NCI-H2227 (cell line): ENCODE measurements around the gene FLRT1.

Source experiments
- DNase-seq: peaks from one replicate; lab custom pipeline; 2025; ENCODE audit not compliant: unreplicated experiment; lab: John Stamatoyannopoulos, UW

The FLRT1 gene

DNA sequence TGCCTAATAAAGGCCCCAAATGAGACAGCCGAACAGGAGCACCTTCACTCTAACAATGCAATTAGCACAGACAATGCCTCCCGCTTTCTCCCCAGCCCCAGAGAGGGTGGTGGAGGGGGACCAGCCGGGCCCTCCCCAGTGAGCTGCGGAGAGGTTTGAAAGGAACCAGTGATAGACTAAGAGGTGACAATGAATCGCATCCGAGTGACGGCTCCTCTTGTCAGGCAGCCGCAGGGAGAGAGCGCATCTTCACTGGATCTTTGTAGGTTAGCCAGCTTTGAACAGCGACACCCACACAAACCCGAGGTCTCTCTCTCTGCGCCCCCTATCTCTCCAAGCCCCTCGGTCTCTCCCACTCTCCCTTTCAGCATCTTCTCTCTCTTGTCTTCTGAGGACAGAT is 28.0 kb downstream of the FLRT1 start:
- peak; percentile 46 for DNase-seq

DNA sequence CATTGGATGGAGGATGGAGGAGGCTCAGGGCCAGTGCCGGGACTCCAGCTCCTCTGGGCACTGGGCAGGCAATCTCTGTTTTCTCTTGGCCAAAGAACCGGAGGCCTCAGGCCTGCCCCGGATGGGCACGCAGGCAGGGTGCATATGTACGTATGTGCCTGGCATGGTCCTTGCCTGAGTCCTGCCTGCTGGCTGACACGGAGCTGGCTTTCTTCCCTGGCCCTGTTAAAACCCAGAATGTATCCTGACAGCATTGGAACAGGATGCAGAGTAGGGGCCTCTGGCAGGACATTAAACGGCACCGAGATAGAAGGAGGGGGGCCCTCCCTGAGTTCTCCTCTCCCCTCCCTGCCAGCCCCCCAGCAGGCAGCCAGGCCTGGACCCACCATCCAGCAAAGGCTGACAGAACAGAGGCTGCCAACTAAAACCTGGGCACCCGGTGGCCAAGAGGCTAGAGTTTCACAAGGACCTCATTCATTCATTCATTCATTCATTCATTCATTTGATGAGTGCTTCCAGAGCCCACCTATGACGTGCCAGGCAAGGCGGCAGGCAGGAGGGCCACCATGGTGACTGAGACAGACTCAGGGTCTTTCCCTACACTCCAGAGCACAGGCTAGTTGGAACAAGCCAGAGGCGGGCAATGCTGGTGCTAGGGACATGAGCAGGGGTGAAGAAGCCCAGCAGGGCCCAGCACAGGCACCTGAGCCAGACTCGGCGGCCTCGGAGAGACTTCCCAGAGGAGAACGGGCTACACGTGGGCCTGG is 28.8 kb downstream of the FLRT1 start:
- no peak for DNase-seq

DNA sequence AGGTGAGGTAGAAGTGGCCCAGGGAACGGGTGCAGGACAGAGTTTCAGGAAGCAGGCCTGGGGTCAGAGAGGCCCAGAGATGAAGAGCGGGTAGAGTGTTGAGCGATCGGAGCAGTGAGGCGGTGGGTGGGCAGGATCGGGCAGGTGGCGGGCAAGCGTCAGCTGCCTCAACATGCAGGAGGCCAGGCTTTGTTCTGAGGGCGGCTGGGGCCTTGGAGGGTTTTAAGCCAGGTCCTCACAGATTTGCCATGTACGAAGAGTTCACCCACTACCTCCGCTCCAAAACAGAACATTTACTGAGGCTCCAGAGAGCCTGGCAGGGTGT is 29.4 kb downstream of the FLRT1 start:
- DNase-seq: no peak

DNA sequence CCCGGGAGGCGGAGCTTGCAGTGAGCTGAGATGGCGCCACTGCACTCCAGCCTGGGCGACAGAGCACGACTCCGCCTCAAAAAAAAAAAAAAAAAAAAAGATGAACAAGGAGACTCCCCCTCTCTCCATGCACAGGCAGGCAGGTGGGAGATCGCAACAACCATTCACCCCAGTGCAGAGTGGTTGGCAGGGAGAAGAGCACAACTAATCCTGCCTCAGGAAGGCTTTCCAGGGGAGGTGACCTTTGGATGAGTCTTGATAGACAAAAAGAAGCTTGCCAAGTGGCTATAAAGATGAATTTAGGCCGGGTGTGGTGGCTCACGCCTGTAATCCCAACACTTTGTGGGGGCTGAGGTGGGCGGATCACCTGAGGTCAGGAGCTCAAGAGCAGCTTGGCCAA is 30.0 kb downstream of the FLRT1 start:
- DNase-seq: no peak

DNA sequence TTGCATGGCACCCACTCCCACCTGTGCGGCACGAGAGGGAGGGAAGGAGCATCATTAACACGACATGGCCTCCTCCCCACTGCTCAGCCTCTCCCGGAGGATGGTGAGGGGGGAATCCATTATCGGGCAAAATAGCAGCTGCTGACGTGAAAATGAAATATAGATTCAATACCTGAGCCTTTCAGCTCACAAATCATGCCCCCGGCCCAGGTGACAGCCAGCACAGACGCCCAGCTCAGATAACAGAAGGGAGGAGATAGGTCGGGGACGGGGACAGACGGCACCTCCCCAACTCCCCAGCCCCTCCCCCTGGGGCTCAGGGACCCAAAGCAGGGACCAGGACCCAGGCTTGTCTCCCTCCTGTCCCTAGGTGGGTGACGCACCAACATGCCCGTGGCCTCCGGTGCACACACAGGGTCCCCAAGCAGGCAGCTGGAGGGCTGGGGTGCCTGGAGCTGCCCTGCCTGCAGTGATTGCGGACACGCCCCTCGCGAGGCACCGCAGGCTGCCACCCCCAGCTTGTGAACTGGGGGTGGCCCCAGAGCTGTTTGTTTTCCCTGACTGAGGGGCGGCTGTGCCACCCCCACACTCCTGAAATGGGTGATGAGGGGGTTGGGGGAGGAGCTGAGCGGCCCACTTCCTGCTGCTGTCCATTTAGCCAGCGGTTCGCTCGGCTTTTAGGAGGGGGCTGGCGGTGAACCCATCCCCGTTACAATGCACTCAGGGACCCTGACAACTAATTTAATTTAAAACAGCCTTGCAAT is 31.7 kb downstream of the FLRT1 start:
- DNase-seq: peak; percentile 51

DNA sequence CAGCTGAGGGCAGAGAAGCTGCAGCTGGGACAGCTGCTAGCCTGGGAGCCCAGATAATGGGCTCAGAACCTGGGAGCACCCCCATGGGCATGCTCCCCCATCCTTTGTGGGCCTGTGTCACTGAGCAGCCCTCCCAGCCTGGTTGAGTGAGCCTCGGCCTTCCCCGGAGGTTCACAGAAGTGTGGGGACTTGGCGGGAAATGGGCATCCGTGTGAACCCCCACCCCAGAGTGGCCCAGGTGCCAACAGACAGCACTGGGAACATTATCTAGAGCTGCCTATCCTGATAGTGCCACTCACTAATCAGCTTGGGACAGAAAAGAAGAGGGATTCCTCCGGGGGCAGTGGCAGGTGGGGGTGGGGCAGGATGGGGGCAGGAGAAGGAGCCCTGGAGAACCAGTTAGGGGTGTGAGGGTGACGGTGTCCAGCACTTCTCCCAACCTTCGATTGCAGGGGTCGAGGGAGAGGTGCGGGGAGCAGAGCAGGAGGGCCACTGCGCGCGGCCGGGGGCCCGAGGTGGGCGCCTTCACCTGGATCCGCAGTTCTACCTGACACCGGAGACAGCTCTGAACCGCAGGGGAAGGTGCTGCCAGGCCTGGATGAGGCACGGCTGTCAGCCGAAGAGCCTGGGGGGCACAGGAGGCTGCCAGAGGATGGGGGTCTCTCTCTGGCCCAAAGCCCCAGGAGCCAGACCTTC is 33.1 kb downstream of the FLRT1 start:
- no peak for DNase-seq

DNA sequence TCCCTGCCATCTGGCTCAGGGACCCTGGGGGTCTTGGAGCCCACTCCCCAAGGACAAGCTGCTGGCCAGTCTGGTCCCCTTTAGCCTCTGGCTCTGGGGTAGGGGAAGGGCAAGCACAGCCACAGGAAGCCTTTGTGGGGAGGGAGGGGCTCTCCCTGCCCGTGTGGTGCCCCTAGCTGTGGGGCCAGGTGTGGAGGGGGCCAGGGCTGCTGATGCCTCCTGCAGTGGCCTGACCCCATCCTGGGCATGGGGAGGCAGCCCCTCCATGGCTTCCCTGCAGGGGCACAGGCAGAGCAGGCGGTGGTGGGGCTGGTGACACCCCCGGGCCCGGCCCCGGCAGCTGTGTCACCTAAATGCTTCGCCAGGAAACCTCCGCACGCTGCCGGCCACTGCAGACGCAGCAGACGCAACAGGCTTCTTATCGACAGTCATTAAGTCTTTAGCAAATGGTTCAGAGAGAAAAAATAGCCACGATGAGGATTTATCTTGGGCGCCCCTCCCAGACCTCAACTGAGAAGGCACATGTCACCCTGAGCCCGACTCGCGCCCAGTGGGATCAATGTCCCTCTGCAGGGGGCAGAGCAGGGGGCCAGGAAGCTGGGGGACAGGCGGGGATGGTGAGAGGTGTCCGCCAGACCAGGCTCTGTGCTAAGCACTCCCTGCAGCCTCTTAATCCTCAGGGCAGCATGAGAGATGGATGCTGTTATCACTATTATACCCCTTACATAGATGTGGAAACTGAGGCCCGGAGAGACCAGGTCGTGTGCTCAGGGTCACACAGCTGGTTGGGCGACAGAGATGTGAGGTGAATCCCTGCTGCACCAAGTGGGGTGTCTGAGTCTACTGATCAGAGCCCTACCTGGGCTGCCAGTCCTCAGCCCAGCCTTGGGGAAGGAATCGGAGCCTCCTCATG is 33.9 kb downstream of the FLRT1 start:
- peak; percentile 48 for DNase-seq

DNA sequence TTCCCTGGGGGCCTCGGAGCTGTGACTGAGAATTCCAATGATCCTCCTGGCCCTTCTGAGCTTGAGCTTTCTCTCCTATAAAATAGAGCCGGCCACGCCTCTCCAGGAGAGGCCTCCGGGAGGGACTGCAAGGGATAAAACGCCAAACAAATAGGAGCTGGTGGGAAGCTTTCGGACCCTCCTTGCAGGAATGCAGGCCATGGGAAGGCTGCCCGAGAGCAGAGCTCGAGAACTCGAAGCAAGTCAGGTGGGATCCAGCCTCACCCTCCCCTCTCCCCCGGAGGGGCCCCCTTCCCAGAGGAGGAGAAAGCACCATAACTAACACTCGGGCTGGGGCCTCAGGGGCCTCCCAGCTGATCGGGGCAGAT is 34.6 kb downstream of the FLRT1 start:
- peak; percentile 38 for DNase-seq

DNA sequence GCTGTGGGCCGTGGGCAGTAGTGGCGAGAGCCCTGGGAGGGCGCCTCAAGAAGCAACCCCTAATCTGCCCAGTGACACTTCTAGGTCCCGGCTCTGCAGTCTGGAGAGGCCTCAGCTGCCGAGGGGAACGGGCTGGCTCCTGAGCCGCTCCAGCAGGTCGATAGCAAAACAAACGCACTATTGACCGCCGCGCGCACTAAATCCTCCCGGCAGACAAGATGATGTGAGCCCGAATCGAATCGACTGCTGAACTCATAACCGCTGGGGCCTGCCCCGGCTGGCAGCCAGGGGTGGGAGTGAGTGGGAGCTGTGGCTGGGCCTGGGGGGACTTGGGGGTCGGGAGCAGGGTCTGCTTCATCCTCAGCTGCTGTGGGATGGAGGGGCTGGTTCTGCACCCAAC is 36.1 kb downstream of the FLRT1 start:
- DNase-seq: peak; percentile 47

DNA sequence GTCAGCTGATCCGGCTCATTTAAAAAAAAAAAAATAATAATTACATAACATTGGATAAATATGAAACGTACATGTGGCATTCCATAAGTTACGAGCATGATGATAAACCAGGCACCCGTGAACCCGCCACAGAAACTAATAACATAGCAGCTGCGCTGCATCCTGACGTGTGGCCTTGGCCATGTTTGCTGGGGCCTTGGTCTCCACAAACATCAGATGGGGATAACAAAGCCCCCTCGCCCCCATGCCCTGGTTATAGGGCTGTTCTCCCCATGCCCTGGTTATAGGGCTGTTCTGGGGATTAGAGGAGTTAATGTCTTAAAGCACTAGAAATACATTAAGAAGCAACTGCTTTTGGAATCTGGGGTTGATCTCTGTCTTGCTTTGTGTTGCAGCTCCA is 36.7 kb downstream of the FLRT1 start:
- no peak for DNase-seq

DNA sequence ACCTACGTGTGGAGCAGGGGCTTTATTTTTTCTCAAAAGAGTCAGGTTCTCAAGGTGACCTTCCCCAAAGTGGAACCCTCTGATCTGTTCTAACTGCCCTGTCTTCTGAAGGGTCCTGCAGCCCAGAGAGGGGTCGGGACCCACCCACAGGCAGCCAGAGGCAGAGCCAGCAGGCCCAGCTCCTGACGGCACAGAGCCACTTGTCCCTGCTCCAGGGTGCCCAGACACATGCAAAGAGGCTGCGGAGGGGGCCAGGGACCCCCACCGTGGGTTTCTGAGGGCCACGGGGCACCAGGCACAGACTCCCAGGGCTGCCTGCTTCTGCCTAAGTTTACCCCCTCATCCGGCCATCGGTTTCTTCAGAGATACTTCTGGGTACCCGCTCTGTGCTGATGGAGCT is 37.1 kb downstream of the FLRT1 start:
- DNase-seq: no peak

DNA sequence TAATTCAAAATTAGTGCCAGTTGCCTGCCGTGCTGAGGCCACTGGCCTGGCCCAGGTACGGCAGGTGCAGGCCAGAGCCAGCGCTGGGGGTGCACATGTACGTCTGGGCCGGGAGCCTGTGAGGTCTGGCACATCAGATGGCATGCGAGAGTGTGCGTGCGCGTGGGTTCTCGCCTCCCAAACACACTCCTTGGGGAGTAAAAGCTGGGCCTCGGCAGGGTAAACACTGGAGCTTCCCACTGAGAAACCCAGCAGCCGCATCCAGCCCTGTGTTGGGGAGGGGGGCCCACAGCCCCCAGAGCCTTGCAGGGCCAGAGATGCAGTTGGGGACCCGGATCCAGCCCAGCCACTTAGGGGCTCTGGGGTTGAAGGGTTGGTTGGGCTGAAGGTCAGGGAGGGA is 37.8 kb downstream of the FLRT1 start:
- no peak for DNase-seq

DNA sequence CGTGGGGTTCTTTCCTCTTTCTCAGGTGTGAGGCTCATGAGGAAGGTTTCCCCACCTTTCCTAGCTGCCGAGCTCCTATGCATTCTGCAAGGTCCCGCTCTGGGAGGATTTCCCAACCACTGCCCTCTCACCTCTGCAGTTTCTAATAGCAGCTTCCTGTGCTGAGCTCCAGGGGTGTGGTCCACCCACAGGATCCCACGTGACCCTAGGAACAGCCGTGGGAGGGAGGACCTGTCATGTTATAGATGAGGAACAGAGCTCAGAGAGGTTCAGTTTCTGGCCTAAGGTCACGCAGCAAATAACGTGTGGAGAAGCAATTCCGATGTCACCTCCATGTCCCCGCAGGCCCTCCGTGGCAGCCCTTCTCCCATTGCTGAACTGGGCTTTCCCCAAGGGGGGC is 38.5 kb downstream of the FLRT1 start:
- no peak for DNase-seq

DNA sequence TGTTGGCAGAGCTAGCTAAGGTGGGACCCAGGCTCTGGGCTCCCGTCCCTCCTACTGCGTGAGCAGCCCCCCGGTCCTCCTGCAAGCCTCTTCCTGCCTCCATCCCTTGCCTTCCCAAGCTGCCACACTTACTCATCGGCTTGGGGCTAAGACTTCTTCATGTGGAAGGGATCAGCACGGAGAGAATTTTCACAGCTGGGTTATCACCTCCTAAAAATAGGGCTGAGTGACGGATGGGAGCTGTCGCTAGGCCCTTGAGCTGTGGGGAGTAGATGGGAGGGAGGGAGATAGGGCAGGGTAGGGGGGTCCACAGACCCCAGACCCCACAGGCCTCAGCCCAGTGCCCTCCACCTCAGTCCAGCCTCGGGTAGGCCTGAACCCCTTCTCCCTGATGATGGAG is 41.0 kb downstream of the FLRT1 start:
- no peak for DNase-seq

DNA sequence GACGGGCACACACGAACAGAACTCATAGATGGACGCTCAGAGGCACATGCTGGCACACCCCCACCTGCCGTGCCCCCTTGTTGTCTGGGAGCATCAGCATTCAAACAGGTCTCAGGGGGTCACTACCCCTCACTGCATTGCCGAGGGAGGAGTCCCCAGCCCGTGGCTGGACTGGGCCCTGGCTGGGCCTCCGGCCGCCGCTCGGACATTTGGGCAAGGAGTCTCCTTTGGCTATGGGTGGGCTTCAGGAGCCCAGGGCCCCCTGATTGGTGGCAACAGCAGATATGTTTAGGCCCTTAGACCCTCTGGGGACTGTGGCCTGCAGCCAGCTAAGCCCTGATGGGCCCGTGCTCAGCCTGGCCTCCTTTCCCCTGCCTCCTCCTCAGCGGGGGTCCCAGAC is 41.9 kb downstream of the FLRT1 start:
- DNase-seq: no peak

DNA sequence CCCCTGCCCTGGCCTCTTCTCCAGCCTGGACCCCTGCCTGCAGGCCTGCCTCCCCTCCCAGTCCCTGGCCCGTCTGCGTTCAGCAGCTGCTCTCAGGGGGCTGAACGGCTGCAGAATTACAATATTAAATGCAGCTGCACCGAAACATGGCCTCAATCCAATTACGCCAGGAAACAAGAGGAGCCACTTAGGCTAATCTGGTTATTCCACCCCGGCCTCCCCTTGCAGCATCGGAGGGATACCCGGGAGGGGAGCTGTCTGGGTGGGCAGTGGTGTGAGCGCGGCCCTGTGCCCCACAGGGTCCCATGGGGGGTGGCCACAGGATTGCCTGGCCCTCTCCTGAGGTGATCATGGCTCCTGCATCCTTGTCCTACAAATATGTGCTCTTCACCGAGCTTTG is 42.6 kb downstream of the FLRT1 start:
- DNase-seq: peak; percentile 46

DNA sequence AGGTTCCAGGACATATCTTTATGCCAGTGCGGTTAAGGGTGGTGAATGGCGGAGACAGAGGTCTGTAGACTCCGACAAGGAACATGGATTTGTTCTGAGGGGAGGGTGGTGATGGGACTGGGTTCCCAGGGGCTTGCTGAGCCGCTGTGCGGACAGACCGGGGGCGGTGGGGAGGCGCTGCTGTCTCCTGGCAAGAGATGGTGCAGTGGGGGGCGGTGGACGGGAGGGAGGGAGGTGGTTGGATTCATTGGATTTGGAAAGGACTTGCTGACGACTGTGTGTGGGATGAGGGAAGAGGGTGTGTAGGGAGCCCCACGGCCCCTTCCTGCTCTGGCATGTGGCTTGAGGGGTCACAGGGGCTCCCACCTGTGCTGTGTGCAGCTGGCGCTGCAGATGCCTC is 43.2 kb downstream of the FLRT1 start:
- DNase-seq: no peak

DNA sequence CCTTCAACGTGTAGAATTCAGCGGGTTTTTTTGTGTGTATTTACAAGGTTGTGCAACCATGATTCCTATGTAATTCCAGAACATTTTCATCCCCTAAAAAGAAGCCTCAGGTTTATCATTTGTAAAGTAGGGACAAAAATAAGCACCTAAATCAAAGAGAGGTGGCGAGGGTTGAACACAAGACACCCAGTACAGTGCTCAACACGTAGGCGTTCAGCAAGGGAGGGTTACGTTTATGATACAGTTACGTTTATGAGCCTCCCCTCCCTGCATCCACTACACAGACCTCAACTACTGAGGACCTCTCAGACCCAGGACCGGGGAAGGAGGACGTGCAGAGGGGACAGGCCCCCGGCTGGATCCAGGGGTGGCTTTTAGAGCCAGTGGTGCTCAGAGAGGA is 44.7 kb downstream of the FLRT1 start:
- DNase-seq: no peak

DNA sequence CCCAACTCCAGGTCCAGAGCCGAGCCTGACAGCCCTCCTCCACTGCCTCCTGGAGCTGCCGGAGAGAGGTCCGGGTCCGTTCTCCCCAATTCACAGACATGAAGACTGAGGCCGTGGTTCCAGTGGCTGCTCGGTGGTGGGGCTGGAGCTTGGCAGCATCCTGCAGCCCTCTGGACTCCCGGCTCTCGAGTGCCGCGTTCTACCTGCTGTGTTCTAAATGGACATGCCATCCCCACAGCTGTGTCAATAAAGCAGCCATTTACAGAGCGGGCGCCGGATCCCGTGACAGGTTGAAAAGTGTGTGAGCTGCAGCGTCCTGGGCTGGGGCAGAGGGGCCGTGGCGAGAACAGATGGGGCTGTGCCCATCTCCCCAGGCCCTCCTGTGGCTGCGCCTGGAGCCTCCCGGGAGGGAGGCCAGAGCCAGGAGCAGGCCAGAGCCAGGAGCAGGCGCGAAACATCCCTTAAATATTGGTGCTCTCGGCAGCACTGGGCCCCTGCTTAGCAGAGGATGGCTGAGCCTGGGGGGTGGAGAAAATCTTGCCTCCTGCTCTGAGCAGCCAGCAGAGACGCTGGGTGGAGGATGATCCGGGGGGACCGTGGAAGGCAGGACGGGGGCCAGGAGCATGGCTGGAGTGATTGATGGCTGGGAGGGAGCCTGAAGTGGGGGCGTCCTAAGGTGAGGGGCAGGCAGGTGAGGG is 46.2 kb downstream of the FLRT1 start:
- peak; percentile 84 for DNase-seq

DNA sequence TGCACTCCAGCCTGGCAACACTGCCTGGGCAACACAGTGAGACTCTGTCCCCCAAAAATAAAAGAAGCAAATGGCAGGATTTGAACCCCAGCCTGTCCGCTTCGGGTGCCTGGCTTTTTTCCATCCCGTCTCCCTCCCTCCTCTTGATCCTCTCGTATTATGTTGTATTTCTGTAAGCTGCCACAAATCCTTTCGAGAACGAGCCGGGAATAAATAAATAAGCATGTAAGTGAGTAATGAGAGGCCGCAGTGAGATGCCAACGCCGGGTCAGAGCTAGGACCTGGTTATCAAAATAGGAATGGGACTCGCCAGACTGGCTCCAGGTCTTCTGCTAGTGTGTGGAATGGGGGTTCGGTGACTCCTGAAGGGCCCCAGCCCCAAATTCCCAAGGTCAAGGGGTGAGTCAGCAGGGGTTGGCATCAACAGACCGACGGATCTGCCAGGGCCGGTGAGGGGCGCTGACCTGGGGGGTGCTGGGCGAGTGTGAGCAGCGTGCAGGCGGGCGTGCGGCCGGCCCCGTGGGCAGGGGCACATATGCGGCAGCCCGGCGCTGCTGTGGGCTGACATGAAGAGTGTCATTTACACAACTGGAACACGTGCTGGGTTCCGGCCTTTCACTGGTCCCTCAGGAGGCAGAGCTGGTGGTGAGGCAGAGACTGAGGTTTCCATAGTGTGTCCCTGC is 47.8 kb downstream of the FLRT1 start:
- no peak for DNase-seq
